IMR-90 (cell line): Measurements from ENCODE around the gene ADAMTS16. TPM values are rescaled to one million over a fixed set of nuclear protein-coding genes. Genes with fewer than 3 reads are reported as not detected.

Experiments
- ATAC-seq: fragments of 200-7000 bp; cut with Tn5 transposase; 2 replicates; pipeline ENCODE4 v1.9.1; 2020; ENCODE audit warnings: low read depth, mild to moderate bottlenecking, moderate library complexity
- BruUV-seq: library from RNA; stranded (reverse); fragments of 400-500 nt; replicated peaks from 2 replicates; lab custom pipeline; 2021; lab: Mats Ljungman, UMichigan
- CTCF ChIA-PET: fragments of 300-600 bp; formaldehyde crosslinking; extraction: SDS; loops from one replicate; lab custom pipeline; 2021; ENCODE audit warnings: antibody characterized with exemption; lab: Yijun Ruan, JAX
- POLR2A ChIA-PET: fragments of 300-600 bp; sonication (Branson Sonifier 250); formaldehyde crosslinking; loops from one replicate; lab custom pipeline; 2022; ENCODE audit warnings: antibody characterized with exemption; ENCODE audit not compliant: unreplicated experiment; lab: Charles Lee
- DNase-seq: peaks from one replicate; pipeline ENCODE4 v3.0.0; 2013
- H2AFZ ChIP-seq: replicated peaks from 2 replicates; pipeline ENCODE3; 2013; ENCODE audit warnings: low read length, mild to moderate bottlenecking; ENCODE audit not compliant: poor library complexity
- H2AK5ac ChIP-seq: 2 replicates; pipeline ENCODE4 v1.6.1; 2013; ENCODE audit warnings: low read depth, low read length, inconsistent platforms
- H2AK9ac ChIP-seq: replicated peaks from 2 replicates; pipeline ENCODE3; 2013; ENCODE audit warnings: mild to moderate bottlenecking, low read depth, low read length, moderate library complexity; ENCODE audit not compliant: poor library complexity
- H2BK120ac ChIP-seq: 2 replicates; pipeline ENCODE4 v1.6.1; 2013; ENCODE audit warnings: low read depth, low read length, inconsistent platforms
- H2BK15ac ChIP-seq: 3 replicates; pipeline ENCODE4 v1.6.1; 2013; ENCODE audit warnings: low read depth, low read length, inconsistent platforms
- H2BK20ac ChIP-seq: 2 replicates; pipeline ENCODE4 v1.6.1; 2013; ENCODE audit warnings: low read depth, mild to moderate bottlenecking, inconsistent platforms, low read length, moderate library complexity
- H2BK5ac ChIP-seq: 2 replicates; pipeline ENCODE4 v1.6.1; 2013; ENCODE audit warnings: mild to moderate bottlenecking, low read depth, low read length, inconsistent platforms; ENCODE audit not compliant: poor library complexity, severe bottlenecking
- H3K14ac ChIP-seq: replicated peaks from 2 replicates; pipeline ENCODE4 v1.6.1; 2013; ENCODE audit warnings: low read depth, low read length, inconsistent platforms
- H3K18ac ChIP-seq: 2 replicates; pipeline ENCODE4 v1.6.1; 2013; ENCODE audit warnings: low read depth, low read length, control low read depth
- H3K23ac ChIP-seq: 2 replicates; pipeline ENCODE4 v1.6.1; 2013; ENCODE audit warnings: low read depth, low read length, inconsistent platforms
- H3K27ac ChIP-seq: 2 replicates; pipeline ENCODE4 v1.5.1; 2013; ENCODE audit warnings: mild to moderate bottlenecking, control low read depth, low read length; ENCODE audit not compliant: insufficient read depth
- H3K27me3 ChIP-seq: 2 replicates; pipeline ENCODE4 v1.6.1; 2013; ENCODE audit warnings: low read length; ENCODE audit not compliant: control insufficient read depth, insufficient read depth
- H3K36me3 ChIP-seq: 2 replicates; pipeline ENCODE4 v1.6.1; 2013; ENCODE audit warnings: low read length, mixed read lengths; ENCODE audit not compliant: control insufficient read depth, insufficient read depth
- H3K4ac ChIP-seq: 2 replicates; pipeline ENCODE4 v1.6.1; 2013; ENCODE audit warnings: low read depth, low read length, inconsistent platforms
- H3K4me1 ChIP-seq: 2 replicates; pipeline ENCODE4 v1.6.1; 2013; ENCODE audit warnings: low read length, mixed read lengths; ENCODE audit not compliant: control insufficient read depth, insufficient read depth
- H3K4me2 ChIP-seq: 2 replicates; pipeline ENCODE4 v1.6.1; 2013; ENCODE audit warnings: low read depth, mild to moderate bottlenecking, control low read depth, low read length, moderate library complexity
- H3K4me3 ChIP-seq: 2 replicates; pipeline ENCODE4 v1.5.1; 2013; ENCODE audit warnings: low read depth, mild to moderate bottlenecking, control low read depth, low read length, moderate library complexity; ENCODE audit not compliant: insufficient read depth
- H3K56ac ChIP-seq: 2 replicates; pipeline ENCODE4 v1.6.1; 2013; ENCODE audit warnings: low read length, inconsistent platforms; ENCODE audit not compliant: insufficient read depth; ENCODE audit errors: extremely low read depth
- H3K79me1 ChIP-seq, 2 experiments: 2 replicates each; pipeline ENCODE4 v1.6.1; 2013; ENCODE audit warnings: low read length in 2 of 2, inconsistent platforms in 1 of 2, low read depth in 1 of 2
- H3K9ac ChIP-seq: 2 replicates; pipeline ENCODE4 v1.6.1; 2013; ENCODE audit warnings: low read depth, low read length, control low read depth
- H3K9me1 ChIP-seq: 2 replicates; pipeline ENCODE4 v1.6.1; 2013; ENCODE audit warnings: low read length, inconsistent platforms; ENCODE audit not compliant: insufficient read depth
- H3K9me3 ChIP-seq: 2 replicates; pipeline ENCODE4 v1.6.1; 2013; ENCODE audit warnings: low read length; ENCODE audit not compliant: control insufficient read depth, insufficient read depth
- H4K20me1 ChIP-seq: 2 replicates; pipeline ENCODE4 v1.6.1; 2013; ENCODE audit warnings: low read length, inconsistent platforms; ENCODE audit not compliant: insufficient read depth
- H4K5ac ChIP-seq: 2 replicates; pipeline ENCODE4 v1.6.1; 2013; ENCODE audit warnings: mild to moderate bottlenecking, low read depth, low read length, control low read depth
- H4K8ac ChIP-seq, 2 experiments: 2 replicates each; pipeline ENCODE4 v1.6.1; 2013; ENCODE audit warnings: low read depth in 2 of 2, low read length in 2 of 2, control low read depth in 1 of 2, inconsistent platforms in 1 of 2
- H4K91ac ChIP-seq: 2 replicates; pipeline ENCODE4 v1.6.1; 2013; ENCODE audit warnings: low read depth, low read length, inconsistent platforms; ENCODE audit not compliant: insufficient read depth
- BHLHE40 ChIP-seq: fragments of 150-350 bp; IDR thresholded peaks from 2 replicates; pipeline ENCODE4 v1.6.1; 2016; ENCODE audit warnings: mild to moderate bottlenecking, low read depth, low read length
- CEBPB ChIP-seq: IDR thresholded peaks from 2 replicates; pipeline ENCODE4 v1.6.1; 2012; ENCODE audit warnings: low read depth, low read length, improper control_type of control experiment
- CHD1 ChIP-seq: IDR thresholded peaks from 2 replicates; pipeline ENCODE4 v1.6.1; 2012; ENCODE audit warnings: low read depth, low read length, improper control_type of control experiment
- ELK1 ChIP-seq: fragments of 150-350 bp; IDR thresholded peaks from 2 replicates; pipeline ENCODE4 v1.6.1; 2016; ENCODE audit warnings: low read depth, mild to moderate bottlenecking, low read length, moderate library complexity, borderline replicate concordance
- FOS ChIP-seq: fragments of 150-350 bp; IDR thresholded peaks from 2 replicates; pipeline ENCODE4 v1.6.1; 2016; ENCODE audit warnings: low read depth, low read length
- MAFK ChIP-seq: IDR thresholded peaks from 2 replicates; pipeline ENCODE4 v1.6.1; 2012; ENCODE audit warnings: low read depth, low read length, improper control_type of control experiment
- MAZ ChIP-seq: IDR thresholded peaks from 2 replicates; pipeline ENCODE4 v1.6.1; 2012; ENCODE audit warnings: low read depth, mild to moderate bottlenecking, low read length, improper control_type of control experiment, moderate library complexity, borderline replicate concordance
- MXI1 ChIP-seq: IDR thresholded peaks from 2 replicates; pipeline ENCODE4 v1.6.1; 2012; ENCODE audit warnings: low read depth, mild to moderate bottlenecking, low read length, moderate library complexity, borderline replicate concordance
- NFE2L2 ChIP-seq: fragments of 150-350 bp; IDR thresholded peaks from 2 replicates; pipeline ENCODE4 v1.6.1; 2016; ENCODE audit warnings: low read depth, mild to moderate bottlenecking, low read length
- POLR2A ChIP-seq: IDR thresholded peaks from 2 replicates; pipeline ENCODE4 v1.6.1; 2012; ENCODE audit warnings: mild to moderate bottlenecking, low read depth, low read length
- RAD21 ChIP-seq: IDR thresholded peaks from 2 replicates; pipeline ENCODE4 v1.6.1; 2012; ENCODE audit warnings: low read length, improper control_type of control experiment
- RCOR1 ChIP-seq: IDR thresholded peaks from 2 replicates; pipeline ENCODE4 v1.6.1; 2012; ENCODE audit warnings: mild to moderate bottlenecking, low read length, improper control_type of control experiment; ENCODE audit not compliant: insufficient replicate concordance
- RFX5 ChIP-seq: IDR thresholded peaks from 2 replicates; pipeline ENCODE4 v1.8.0; 2012; ENCODE audit warnings: low read depth, mild to moderate bottlenecking, low read length, moderate library complexity
- SMC3 ChIP-seq: fragments of 150-350 bp; IDR thresholded peaks from 2 replicates; pipeline ENCODE4 v1.6.1; 2016; ENCODE audit warnings: low read depth, mild to moderate bottlenecking, antibody characterized with exemption, low read length, moderate library complexity
- WGBS, 2 experiments: methylation state at CpG; one replicate each; pipeline versions ENCODE4 v1.1.5 to v1.1.7; 2013; ENCODE audit warnings: missing lambda C conversion rate in 2 of 2; ENCODE audit not compliant: insufficient read length in 1 of 2; ENCODE audit errors: extremely low coverage in 2 of 2; 5-methylcytosine and 5-hydroxymethylcytosine counted together
- dilution Hi-C: fragments of 300-500 bp; cut with HindIII; formaldehyde crosslinking; loops from one replicate; pipeline ENCODE4 v1.14.3; 2018; ENCODE audit warnings: low sequenced_read_pairs; ENCODE audit not compliant: unreplicated experiment
- in situ Hi-C: fragments of 300-500 bp; cut with MboI; formaldehyde crosslinking; loops from 3 replicates; pipeline ENCODE4 v1.14.3; 2019; ENCODE audit warnings: low sequenced_read_pairs, inconsistent platforms, mixed read lengths
- intact Hi-C: fragments of 100-400 bp; cut with micrococcal nuclease; formaldehyde crosslinking; loops from 2 replicates; pipeline ENCODE4 v1.10.0; 2022
- polyA plus RNA-seq, 3 experiments: library from polyadenylated mRNA; depleted of rRNA; stranded (reverse); fragments of >200 nt; gene quantifications; 2 replicates each; pipeline ENCODE4 v1.2.3, GENCODE V29; 2012; ENCODE audit warnings: low replicate concordance in 1 of 3
- total RNA-seq: library from RNA; depleted of rRNA; stranded (reverse); fragments of >200 nt; gene quantifications from 2 replicates; pipeline ENCODE4 v1.2.3, GENCODE V29; 2012
- TF ChIP-seq, protein P1 (sequence below): conservative IDR thresholded peaks from 2 replicates; pipeline ENCODE4 v1.5.1; 2012; ENCODE audit warnings: mild to moderate bottlenecking, low read depth, low read length, improper control_type of control experiment
- TF ChIP-seq, protein P2 (sequence below): fragments of 150-350 bp; IDR thresholded peaks from 2 replicates; pipeline ENCODE4 v1.6.1; 2017; ENCODE audit warnings: mild to moderate bottlenecking, antibody characterized with exemption, low read length, low read depth

The ADAMTS16 gene
- total and polyA plus RNA-seq, 2 of the 4 experiments (the other 2 are of a cell fraction) = 0.09 to 0.18 TPM

GRCh38 chr5:5285906-5286305 lies 145.8 kb downstream of the ADAMTS16 start:
- dilution Hi-C loops = no loop called here
- H3K9ac ChIP-seq = no peak overlapping the region
- no peak for TF ChIP-seq MAFK
- TF ChIP-seq ELK1 = no peak
- no peak for TF ChIP-seq POLR2A
- TF ChIP-seq, protein P1, sequence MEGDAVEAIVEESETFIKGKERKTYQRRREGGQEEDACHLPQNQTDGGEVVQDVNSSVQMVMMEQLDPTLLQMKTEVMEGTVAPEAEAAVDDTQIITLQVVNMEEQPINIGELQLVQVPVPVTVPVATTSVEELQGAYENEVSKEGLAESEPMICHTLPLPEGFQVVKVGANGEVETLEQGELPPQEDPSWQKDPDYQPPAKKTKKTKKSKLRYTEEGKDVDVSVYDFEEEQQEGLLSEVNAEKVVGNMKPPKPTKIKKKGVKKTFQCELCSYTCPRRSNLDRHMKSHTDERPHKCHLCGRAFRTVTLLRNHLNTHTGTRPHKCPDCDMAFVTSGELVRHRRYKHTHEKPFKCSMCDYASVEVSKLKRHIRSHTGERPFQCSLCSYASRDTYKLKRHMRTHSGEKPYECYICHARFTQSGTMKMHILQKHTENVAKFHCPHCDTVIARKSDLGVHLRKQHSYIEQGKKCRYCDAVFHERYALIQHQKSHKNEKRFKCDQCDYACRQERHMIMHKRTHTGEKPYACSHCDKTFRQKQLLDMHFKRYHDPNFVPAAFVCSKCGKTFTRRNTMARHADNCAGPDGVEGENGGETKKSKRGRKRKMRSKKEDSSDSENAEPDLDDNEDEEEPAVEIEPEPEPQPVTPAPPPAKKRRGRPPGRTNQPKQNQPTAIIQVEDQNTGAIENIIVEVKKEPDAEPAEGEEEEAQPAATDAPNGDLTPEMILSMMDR = no peak
- no peak for TF ChIP-seq CEBPB
- TF ChIP-seq, protein P2, sequence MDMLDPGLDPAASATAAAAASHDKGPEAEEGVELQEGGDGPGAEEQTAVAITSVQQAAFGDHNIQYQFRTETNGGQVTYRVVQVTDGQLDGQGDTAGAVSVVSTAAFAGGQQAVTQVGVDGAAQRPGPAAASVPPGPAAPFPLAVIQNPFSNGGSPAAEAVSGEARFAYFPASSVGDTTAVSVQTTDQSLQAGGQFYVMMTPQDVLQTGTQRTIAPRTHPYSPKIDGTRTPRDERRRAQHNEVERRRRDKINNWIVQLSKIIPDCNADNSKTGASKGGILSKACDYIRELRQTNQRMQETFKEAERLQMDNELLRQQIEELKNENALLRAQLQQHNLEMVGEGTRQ = no peak
- TF ChIP-seq CHD1 = no peak
- TF ChIP-seq FOS = no peak
- no peak for TF ChIP-seq NFE2L2
- TF ChIP-seq RFX5 = no peak
- TF ChIP-seq RAD21 = no peak
- TF ChIP-seq BHLHE40 = no peak
- TF ChIP-seq SMC3 = no peak
- no peak for TF ChIP-seq MAZ
- no peak for TF ChIP-seq MXI1
- TF ChIP-seq RCOR1 = no peak
- H3K4me1 ChIP-seq = no peaks in the 10 kb centered on the region
- H2BK5ac ChIP-seq = no peak overlapping the region
- H2AK9ac ChIP-seq = no peak overlapping the region
- no TSS peak for BruUV-seq
- in situ Hi-C loops = no loop called here
- CTCF ChIA-PET = no interaction called here
- 0 out of 2 replicates have a peak, but pooled peaks cover 2% of the 10 kb centered on the region for H3K9me3 ChIP-seq
- H3K4me3 ChIP-seq = no peak overlapping the region
- no peak overlapping the region for H2BK120ac ChIP-seq
- POLR2A ChIA-PET = no interaction called here
- no peaks in the 10 kb centered on the region for H3K9me1 ChIP-seq
- no peak overlapping the region for H3K27ac ChIP-seq
- H2AK5ac ChIP-seq = no peak overlapping the region
- no peak overlapping the region for H3K56ac ChIP-seq
- H3K36me3 ChIP-seq = no peaks in the 10 kb centered on the region
- H2AFZ ChIP-seq = no peak overlapping the region
- no peak overlapping the region for H3K4me2 ChIP-seq
- H3K18ac ChIP-seq = no peak overlapping the region
- no peak overlapping the region for H2BK20ac ChIP-seq
- no peak overlapping the region for H3K23ac ChIP-seq
- H4K8ac ChIP-seq = no peak overlapping the region
- H3K27me3 ChIP-seq = no peaks in the 10 kb centered on the region
- no peaks in the 10 kb centered on the region for H4K20me1 ChIP-seq
- ATAC-seq (no peak), DNase-seq (no peak)
- no peak overlapping the region for H4K91ac ChIP-seq
- H4K5ac ChIP-seq = no peak overlapping the region
- H2BK15ac ChIP-seq = no peak overlapping the region
- WGBS, 2 experiments = 100% methylated on average over 2 of the region's 3 CpGs; no CpG with 5 or more reads in 1 of the 2 experiments
- no peak overlapping the region for H3K14ac ChIP-seq
- H3K79me1 ChIP-seq = no peaks in the 10 kb centered on the region
- H3K4ac ChIP-seq = no peak overlapping the region
- intact Hi-C loops = no loop called here
